ENCODE data around the gene TAF1.
"Not testable (repeated sequence)": the region's sequence is repeated elsewhere in the genome, so short reads cannot be mapped to it uniquely, and the experiment has no call there.

The TAF1 gene

GRCh38 chrX:71432733-71433132, 66.6 kb downstream of the TAF1 start:
- no peak for DNase-seq (ENCODE audit: low read depth)

- no peak for DNase-seq (ENCODE audit: low read depth)
Observed at GRCh38 chrX:71438750-71439149, 72.6 kb downstream of the TAF1 start.

GRCh38 chrX:71439420-71439819, 73.3 kb downstream of the TAF1 start:
- no peak for DNase-seq (ENCODE audit: low read depth)

GRCh38 chrX:71439896-71440295, 73.7 kb downstream of the TAF1 start:
- no peak for DNase-seq (ENCODE audit: low read depth)

DNA sequence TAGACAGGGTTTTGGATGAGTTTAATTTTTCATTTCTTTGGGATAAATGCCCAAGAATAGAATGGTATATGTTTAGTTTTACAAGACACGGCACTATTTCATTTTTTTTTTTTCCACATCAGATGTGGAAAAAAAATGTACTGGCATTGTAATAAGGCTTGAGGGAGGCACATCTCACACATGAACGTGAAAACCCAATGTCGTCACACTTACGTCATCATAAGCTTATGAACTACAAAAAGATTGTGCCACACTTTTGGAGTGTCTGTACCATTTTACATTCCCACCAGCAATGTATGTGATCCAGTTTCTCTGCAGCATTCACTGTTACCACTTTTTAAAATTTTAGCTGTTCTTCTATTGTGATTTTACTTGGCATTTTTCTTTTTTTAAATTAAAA, 74.2 kb downstream of the TAF1 start:
- DNase-seq (ENCODE audit: low read depth), result no peak

DNA sequence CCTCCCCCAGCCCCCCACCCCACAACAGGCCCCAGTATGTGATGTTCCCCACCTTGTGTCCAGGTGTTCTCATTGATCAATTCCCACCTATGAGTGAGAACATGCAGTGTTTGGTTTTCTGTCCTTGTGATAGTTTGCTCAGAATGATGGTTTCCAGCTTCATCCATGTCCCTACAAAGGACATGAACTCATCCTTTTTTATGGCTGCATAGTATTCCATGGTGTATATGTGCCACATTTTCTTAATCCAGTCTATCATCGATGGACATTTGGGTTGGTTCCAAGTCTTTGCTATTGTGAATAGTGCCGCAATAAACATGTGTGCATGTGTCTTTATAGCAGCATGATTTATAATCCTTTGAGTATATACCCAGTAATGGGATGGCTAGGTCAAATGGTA, 75.7 kb downstream of the TAF1 start:
- not testable (repeated sequence) for DNase-seq (ENCODE audit: low read depth)

GRCh38 chrX:71450433-71451106, 84.4 kb downstream of the TAF1 start:
- no peak for DNase-seq (ENCODE audit: low read depth)

- DNase-seq (ENCODE audit: low read depth), result not testable (repeated sequence)
Observed at GRCh38 chrX:71451518-71451917, 85.4 kb downstream of the TAF1 start.

GRCh38 chrX:71453056-71453455, 86.9 kb downstream of the TAF1 start:
- DNase-seq (ENCODE audit: low read depth), result no peak

DNA sequence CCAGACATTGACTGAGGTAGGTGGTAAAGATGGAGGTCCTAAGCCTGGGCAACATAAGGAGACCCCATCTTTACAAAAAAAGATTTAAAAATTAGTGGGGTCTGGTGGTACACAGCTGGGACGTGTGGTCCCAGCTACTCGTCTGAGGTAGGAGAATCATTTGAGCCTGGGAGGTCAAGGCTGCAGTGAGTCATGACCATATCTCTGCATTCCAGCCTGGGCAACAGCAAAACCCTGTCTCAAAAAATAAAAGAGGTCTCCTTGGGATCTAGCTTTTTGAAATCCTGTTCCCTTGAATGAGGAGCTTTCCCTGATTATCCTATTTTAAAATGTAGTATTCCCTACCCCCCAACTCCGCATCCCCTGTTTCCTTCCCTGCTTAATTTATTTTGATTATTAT, 88.1 kb downstream of the TAF1 start:
- DNase-seq (ENCODE audit: low read depth), result no peak

DNA sequence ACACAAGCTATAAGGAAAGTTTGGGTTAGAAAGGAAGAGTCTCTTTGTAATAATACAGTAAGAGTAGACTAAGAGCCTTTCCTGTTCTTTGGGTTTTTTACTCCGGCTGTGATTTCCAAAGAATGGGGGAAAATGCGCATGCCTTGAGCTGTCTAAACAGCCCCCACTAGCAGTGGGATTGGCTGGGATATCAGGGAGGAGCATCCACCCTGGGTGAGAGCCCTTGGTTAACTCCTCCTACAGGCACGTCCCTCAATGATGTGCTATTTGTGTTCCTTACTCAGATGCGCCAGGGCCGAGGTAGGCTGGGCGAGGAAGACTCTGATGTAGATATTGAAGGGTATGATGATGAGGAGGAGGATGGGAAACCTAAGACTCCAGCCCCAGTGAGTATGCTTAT, 92.7 kb downstream of the TAF1 start:
- DNase-seq (ENCODE audit: low read depth), result no peak

DNA sequence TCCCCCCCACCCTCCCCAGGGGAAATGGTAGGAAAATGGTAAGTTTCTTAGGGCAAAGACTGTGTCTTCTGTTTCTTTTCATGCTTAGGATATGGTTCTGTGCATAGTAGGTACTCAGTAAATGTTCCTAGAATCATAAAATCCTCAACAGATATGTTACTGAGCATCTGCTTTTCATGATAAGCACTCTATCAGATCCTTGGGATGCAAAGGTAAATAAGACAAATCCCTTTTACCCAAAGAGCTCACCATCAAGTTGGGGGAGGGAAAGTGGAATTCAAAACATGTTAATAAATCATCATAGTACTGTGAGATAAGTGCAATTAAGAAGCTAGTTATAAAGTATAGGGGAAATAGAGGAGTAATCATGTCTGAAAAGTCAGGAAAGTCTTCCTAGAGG, 98.8 kb downstream of the TAF1 start:
- DNase-seq (ENCODE audit: low read depth), result no peak

DNA sequence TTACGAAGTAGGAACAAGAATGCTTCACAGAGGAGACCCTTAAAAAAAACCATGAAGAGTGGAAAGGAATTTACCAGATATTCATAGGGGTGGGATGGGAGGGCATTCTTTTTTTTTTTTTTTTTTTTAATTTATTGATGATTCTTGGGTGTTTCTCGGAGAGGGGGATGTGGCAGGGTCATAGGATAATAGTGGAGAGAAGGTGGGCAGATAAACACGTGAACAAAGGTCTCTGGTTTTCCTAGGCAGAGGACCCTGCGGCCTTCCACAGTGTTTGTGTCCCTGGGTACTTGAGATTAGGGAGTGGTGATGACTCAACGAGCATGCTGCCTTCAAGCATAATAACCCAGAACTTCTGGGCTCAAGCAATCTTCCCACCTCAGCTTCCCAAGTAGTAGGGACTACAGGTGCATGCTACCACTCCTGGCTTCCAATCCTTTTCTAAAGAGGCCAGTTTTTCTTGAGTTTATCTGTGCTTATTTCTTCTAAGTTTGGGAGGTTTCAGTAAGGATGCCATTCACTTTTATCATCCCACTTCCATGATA, 100.9 kb downstream of the TAF1 start:
- DNase-seq (ENCODE audit: low read depth), result no peak

DNA sequence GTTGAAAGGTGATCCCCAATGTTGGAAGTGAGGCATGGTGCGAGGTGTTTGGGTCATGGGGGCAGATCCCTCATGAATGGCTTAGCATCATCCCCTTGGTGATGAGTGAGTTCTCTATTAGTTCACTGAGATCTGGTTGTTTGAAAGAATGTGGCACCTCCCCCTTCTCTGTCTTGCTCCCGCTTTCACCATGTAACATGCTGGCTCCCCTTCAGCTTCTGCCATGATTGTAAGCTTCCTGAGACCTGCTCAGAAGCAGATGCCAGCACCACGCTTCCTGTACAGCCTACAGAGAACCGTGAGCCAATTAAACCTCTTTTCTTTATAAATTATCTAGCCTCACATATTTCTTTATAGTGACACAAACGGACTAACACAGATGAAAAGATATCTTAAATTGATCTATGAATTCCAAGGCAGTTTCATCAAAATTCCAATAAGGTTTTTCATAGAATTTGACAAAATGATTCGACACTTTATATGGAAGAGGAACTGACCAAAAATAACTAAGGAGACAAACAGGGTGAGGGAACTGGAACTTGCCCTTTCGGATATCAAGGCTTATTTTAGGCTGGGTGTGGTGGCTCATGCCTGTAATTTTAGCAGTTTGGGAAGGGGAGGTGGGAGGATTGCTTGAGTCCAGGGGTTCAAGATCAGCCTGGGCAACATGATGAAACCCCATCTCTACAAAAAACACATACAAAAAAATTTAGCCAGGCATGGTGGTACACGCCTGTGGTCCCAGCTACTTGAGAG, 109.8 kb downstream of the TAF1 start:
- no peak for DNase-seq (ENCODE audit: low read depth)

DNA sequence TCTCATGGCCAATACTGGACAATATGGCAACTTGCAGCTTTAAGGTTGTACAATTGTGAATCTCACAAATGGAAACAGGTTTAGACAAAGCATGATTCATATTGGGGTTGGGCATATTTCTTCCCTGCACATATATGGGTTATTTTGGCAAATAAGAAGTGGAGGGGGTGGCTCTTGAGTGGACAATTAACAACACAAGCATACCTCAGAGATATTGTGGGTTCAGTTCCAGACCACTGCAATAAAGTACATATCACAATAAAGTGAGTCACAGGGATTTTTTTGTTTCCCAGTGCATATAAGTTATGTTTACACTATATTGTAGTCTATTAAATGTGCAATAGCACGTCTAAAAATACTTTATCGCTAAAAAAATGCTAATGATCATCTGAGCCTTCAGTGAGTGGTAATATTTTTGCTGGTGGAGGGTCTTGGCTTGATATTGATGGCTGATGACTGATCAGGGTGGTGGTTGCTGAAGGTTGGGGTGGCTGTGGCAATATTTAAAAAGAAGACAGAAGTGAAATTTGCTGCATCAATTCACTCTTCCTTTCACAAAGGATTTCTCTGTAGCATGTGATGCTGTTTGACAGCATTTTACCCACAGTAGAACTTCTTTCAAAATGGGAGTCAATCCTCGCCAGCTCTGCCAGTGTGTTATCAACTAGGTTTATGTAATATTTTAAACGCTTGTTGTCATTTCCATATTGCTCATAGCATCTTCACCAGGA, 116.2 kb downstream of the TAF1 start:
- no peak for DNase-seq (ENCODE audit: low read depth)

- no peak for DNase-seq (ENCODE audit: low read depth)
Observed at GRCh38 chrX:71487814-71488213, 121.7 kb downstream of the TAF1 start.

DNA sequence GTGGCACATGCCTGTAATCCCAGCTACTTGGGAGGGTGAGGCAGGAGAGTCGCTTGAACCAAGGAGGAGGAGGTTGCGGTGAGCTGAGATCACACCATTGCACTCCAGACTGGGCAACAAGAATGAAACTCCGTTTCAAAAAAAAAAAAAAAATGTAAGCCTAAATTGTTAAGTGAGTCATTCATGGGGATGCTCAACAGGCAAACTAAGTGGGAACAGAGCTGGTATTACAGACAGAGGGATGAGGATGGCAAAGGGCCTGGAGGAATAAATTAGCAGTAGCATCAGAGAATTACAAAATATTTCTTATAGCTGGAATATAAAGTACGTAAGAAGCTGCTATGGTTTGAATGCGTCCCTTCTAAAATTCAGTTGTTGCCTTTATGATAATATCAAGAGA, 123.4 kb downstream of the TAF1 start:
- no peak for DNase-seq (ENCODE audit: low read depth)

GRCh38 chrX:71492231-71493065, 126.3 kb downstream of the TAF1 start:
- peak; percentile 24 for DNase-seq (ENCODE audit: low read depth)

GRCh38 chrX:71493111-71493613, 127.0 kb downstream of the TAF1 start:
- DNase-seq (ENCODE audit: low read depth), result no peak

GRCh38 chrX:71495979-71496378, 129.8 kb downstream of the TAF1 start:
- not testable (repeated sequence) for DNase-seq (ENCODE audit: low read depth)

- no peak for DNase-seq (ENCODE audit: low read depth)
Observed at GRCh38 chrX:71496476-71496875, 130.3 kb downstream of the TAF1 start.

DNA sequence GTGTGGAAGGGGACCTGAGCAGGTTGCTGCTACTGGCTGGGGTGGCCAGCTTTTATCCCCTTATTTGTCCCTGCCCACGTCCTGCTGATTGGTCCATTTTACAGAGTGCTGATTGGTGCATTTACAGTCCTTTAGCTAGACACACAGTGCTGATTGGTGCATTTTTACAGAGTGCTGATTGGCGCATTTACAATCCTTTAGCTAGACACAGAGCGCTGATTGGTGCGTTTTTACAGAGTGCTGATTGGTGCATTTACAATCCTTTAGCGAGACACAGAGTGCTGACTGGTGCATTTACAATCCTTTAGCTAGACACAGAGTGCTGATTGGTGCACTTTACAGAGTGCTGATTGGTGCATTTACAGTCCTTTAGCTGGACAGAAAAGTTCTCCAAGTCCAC, 135.9 kb downstream of the TAF1 start:
- not testable (repeated sequence) for DNase-seq (ENCODE audit: low read depth)

Measured in stimulated activated CD8-positive, alpha-beta memory T cell treated with anti-CD3 and anti-CD28 coated beads, Interleukin-4, amount 100 ng/mL, for 24 hours (primary cell).